Astrocyte (in vitro differentiated cells and primary cell): ENCODE measurements around the gene MSX1.
A peak's percentile ranks its signal among the peaks of the same experiment; 100 is the strongest.

Experiments used
- EZH2 ChIP-seq: IDR thresholded peaks from 2 replicates; pipeline ENCODE4 v1.6.1; 2012; ENCODE audit warnings: mild to moderate bottlenecking, low read length, inconsistent platforms; ENCODE audit not compliant: insufficient read depth
- TF ChIP-seq, protein P1 (sequence below): IDR thresholded peaks from 2 replicates; pipeline ENCODE4 v1.5.1; 2011; ENCODE audit warnings: low read depth, mild to moderate bottlenecking, inconsistent platforms, low read length, moderate library complexity; ENCODE audit not compliant: insufficient read depth

DNA sequence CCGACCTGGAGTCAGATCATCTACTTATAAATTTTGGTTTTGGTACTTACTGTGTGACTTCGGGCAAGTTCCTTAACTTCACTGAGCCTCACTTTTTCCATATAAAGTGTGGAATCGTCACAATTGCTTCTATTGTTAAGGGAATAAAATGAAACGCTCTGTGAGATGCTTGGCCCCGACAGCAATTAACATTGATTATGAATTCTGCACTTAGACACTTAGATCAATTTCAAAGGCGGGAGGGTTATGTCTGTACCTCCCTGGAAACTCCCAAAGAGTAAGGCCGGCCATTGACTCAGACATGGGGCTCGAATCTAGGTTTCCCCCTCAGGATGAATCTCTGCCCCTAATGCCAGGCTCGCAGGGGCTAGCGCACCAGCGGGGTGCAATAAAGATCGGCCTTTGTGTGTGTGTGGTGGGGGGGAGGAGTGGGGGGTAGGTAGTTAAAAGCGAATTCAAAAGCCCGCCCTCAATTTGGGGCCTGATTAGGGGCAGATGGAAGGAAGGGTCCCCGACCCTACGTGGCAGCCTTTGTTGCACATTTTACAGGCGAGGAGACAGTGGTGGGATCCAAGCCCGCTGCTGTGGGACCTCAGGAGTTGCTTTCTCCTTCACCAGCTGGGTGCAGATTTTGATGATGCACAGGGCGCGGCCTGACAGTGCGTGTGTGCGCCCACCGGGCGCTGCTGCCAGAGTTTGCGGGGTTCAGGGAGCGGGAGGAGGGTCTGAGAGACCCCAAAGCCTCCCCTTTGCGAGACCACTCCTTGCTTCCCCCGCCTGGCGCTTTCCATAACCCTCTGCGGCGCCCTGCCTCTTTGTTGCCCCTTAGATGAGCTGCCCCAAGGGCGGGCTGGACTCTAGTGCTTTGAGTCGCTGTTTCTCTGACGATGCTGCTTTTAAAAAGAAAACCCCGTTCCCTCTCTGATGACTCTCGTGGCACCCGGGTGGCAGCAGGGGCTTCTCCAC, 9.6 kb downstream of the MSX1 start:
- TF ChIP-seq, protein P1, sequence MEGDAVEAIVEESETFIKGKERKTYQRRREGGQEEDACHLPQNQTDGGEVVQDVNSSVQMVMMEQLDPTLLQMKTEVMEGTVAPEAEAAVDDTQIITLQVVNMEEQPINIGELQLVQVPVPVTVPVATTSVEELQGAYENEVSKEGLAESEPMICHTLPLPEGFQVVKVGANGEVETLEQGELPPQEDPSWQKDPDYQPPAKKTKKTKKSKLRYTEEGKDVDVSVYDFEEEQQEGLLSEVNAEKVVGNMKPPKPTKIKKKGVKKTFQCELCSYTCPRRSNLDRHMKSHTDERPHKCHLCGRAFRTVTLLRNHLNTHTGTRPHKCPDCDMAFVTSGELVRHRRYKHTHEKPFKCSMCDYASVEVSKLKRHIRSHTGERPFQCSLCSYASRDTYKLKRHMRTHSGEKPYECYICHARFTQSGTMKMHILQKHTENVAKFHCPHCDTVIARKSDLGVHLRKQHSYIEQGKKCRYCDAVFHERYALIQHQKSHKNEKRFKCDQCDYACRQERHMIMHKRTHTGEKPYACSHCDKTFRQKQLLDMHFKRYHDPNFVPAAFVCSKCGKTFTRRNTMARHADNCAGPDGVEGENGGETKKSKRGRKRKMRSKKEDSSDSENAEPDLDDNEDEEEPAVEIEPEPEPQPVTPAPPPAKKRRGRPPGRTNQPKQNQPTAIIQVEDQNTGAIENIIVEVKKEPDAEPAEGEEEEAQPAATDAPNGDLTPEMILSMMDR: no peak
- peak; percentile 50 for TF ChIP-seq EZH2
